Activated naive CD4-positive, alpha-beta T cell treated with anti-CD3 and anti-CD28 coated beads, Interleukin-2, amount 10 ng/mL, durations not matched to agents 7 days and 5 days (primary cell): ENCODE results near the gene ZNF827.

Experiments used
- CTCF ChIA-PET: fragments of 350-600 bp; sonication (Branson Sonifier 250); formaldehyde crosslinking; loops from one replicate; lab custom pipeline; 2021; ENCODE audit warnings: antibody characterized with exemption; lab: Charles Lee
- DNase-seq: peaks from one replicate; pipeline ENCODE4 v3.0.0-alpha.2; 2020
- H3K27ac Mint-ChIP-seq: one replicate; pipeline ENCODE4 v1.8.0; 2021; ENCODE audit warnings: mild to moderate bottlenecking, moderate library complexity, mixed read lengths
- H3K27me3 Mint-ChIP-seq: one replicate; pipeline ENCODE4 v1.8.0; 2021; ENCODE audit warnings: mild to moderate bottlenecking, mixed read lengths
- H3K36me3 Mint-ChIP-seq: one replicate; pipeline ENCODE4 v1.8.0; 2021; ENCODE audit warnings: mixed read lengths
- H3K4me1 Mint-ChIP-seq: one replicate; pipeline ENCODE4 v1.8.0; 2021; ENCODE audit warnings: mixed read lengths
- H3K4me3 Mint-ChIP-seq: one replicate; pipeline ENCODE4 v1.8.0; 2021; ENCODE audit warnings: mild to moderate bottlenecking, moderate library complexity, mixed read lengths
- H3K9me3 Mint-ChIP-seq: one replicate; pipeline ENCODE4 v1.8.0; 2021; ENCODE audit warnings: mixed read lengths

ZNF827 gene, protein sequence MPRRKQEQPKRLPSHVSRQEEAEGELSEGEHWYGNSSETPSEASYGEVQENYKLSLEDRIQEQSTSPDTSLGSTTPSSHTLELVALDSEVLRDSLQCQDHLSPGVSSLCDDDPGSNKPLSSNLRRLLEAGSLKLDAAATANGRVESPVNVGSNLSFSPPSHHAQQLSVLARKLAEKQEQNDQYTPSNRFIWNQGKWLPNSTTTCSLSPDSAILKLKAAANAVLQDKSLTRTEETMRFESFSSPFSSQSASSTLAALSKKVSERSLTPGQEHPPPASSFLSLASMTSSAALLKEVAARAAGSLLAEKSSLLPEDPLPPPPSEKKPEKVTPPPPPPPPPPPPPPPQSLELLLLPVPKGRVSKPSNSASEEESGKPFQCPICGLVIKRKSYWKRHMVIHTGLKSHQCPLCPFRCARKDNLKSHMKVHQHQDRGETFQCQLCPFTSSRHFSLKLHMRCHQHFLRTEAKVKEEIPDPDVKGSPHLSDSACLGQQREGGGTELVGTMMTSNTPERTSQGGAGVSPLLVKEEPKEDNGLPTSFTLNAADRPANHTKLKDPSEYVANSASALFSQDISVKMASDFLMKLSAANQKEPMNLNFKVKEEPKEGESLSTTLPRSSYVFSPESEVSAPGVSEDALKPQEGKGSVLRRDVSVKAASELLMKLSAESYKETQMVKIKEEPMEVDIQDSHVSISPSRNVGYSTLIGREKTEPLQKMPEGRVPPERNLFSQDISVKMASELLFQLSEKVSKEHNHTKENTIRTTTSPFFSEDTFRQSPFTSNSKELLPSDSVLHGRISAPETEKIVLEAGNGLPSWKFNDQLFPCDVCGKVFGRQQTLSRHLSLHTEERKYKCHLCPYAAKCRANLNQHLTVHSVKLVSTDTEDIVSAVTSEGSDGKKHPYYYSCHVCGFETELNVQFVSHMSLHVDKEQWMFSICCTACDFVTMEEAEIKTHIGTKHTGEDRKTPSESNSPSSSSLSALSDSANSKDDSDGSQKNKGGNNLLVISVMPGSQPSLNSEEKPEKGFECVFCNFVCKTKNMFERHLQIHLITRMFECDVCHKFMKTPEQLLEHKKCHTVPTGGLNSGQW

DNA sequence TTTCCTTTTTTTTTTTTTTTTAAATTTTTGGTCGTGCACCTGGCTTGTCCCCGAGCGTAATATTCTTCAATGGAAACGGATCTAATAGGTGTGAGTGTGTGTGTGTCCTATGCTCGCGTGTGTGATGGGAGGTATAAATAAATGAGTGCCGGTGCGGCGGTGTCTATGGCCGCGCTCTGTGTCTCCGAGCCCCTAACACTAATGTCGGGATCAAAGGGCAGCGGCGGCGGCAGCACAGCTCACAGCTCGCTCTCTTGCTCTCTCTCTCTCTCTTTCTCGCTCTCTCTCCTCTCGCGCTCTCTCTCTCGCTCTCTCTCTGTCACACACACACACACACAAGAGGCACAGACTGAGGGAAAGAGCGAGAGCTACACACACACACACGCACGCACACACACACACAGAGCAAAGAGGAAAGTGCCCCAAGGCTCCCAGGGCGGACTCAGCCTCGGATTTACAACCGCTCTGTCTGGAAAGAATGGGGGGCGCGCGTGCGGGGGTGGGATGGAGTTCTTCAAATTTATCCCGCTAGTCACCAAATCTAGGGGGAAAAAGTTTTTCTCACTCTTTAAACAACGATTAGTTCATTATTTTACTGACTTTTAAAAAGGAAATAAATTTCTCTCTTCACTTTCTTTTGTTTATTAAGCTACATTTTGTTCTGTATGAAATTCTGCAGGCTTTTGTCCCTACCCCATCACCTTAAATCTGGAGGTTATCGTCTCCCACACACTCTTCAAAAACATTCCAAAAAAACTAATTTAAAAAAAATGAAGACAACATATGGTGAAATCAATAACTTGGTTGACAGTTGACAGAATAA is at the start of gene ZNF827:
ZNF827 (minus strand) TSS at position 206 of the 823 bp plus-strand sequence. CDS start 416 bp downstream, outside the sequence.
- H3K36me3 Mint-ChIP-seq: peaks cover 7% of the 10 kb centered on the region
- H3K27ac Mint-ChIP-seq: peak within 1 kb of the TSS; percentile 88
- peaks cover 25% of the 10 kb centered on the region for H3K27me3 Mint-ChIP-seq
- CTCF ChIA-PET: interaction anchor here (0.6 to 0.8 kb wide), 2 partner anchors 17 to 95 kb away, joined by 3 to 4 read pairs; no protein-coding TSS in a partner anchor
- H3K4me1 Mint-ChIP-seq: peaks cover 29% of the 10 kb centered on the region
- H3K9me3 Mint-ChIP-seq: no peaks in the 10 kb centered on the region
- peak; percentile 81 for DNase-seq
- H3K4me3 Mint-ChIP-seq: peak within 1 kb of the TSS; percentile 98

DNA sequence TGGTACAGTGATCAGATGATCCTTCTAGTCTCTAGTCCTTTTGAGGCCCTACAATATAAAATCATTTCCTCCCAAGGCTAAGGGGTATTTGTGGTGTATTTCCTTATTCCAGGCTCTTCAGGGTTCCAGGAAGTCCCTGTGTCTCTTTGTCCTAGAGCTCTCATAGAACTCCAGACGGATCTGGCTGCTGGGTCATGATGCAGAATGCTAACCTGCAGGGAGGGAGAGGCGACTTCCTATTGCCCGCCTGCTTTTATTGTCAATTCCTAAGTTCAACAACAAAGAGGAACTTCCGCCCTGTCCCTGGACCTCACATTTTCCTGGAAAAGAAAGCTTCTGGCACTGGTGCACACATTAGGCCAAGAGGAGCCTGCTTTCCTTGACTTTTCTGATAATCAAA is 45.9 kb upstream of the ZNF827 start:
- CTCF ChIA-PET: no interaction called here
- no peaks in the 10 kb centered on the region for H3K36me3 Mint-ChIP-seq
- H3K4me1 Mint-ChIP-seq: no peaks in the 10 kb centered on the region
- no peaks in the 10 kb centered on the region for H3K9me3 Mint-ChIP-seq
- DNase-seq: no peak
- H3K4me3 Mint-ChIP-seq: no peak overlapping the region
- peaks cover 4% of the 10 kb centered on the region for H3K27me3 Mint-ChIP-seq
- no peak overlapping the region for H3K27ac Mint-ChIP-seq

DNA sequence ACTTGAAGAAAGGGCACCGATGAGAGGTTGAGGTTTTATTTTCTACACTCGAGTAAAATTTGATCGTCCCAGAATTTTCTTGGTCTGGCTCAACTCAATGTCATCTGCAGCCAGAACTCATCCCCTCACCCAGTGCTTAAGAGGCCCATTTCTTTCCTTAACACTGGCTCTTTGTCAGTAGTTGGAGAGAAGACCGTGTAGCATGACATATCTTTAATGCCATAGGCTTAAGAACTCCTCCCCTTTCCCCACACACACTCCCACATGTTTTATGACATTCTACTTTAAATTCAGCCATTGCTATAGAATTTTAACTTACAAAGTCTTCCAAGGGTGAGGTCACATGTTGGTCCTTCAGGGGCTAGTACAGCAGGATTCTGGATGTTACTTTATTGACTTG is 44.2 kb upstream of the ZNF827 start:
- H3K27me3 Mint-ChIP-seq: peaks cover 4% of the 10 kb centered on the region
- no peaks in the 10 kb centered on the region for H3K4me1 Mint-ChIP-seq
- H3K36me3 Mint-ChIP-seq: no peaks in the 10 kb centered on the region
- no peaks in the 10 kb centered on the region for H3K9me3 Mint-ChIP-seq
- CTCF ChIA-PET: no interaction called here
- DNase-seq: no peak
- H3K27ac Mint-ChIP-seq: no peak overlapping the region
- no peak overlapping the region for H3K4me3 Mint-ChIP-seq

DNA sequence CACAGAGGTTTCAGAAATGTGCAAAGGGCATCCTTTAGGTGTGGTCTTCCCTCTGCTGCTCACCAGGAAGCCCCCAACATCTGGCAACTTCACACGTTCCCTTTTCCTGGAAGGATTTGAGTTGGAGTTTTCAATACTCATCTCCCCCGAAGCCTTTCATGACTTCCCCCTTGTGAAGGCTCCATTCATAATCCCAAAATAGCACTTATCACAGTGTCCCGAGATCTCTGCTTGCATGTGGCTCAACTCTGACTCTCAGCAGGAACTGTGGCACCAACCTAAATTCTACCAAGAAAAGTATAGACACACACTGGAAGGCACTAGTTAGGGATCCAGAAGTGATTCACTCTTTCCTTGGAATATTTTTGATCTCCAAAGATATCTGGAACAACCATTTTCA is 40.5 kb upstream of the ZNF827 start:
- H3K4me3 Mint-ChIP-seq: no peak overlapping the region
- no peaks in the 10 kb centered on the region for H3K36me3 Mint-ChIP-seq
- CTCF ChIA-PET: no interaction called here
- H3K27me3 Mint-ChIP-seq: peaks cover 4% of the 10 kb centered on the region
- no peak for DNase-seq
- H3K4me1 Mint-ChIP-seq: no peaks in the 10 kb centered on the region
- H3K9me3 Mint-ChIP-seq: no peaks in the 10 kb centered on the region
- no peak overlapping the region for H3K27ac Mint-ChIP-seq

DNA sequence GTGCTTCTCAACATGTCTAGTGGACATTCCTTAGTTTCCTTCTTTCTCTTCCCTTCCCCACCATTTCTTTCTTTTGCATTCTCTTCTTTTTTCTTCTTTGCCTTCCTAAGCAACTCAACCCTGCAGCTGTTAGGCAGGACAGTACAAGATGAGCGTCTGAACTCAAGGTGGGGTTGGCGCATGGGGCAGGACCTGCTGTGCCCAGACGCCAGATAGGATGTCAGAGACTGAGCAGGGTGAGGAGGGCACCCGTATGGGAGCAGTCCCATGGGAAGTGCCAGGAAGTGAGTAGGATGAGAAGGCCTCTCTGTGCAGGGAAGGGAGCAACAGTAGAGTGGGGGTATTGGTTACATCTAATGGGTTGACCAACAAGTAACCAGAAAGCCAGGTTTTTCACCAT is 38.1 kb upstream of the ZNF827 start:
- CTCF ChIA-PET: no interaction called here
- DNase-seq: no peak
- Mint-ChIP-seq H3K27ac (no peak overlapping the region), H3K36me3 (no peaks in the 10 kb centered on the region), H3K9me3 (no peaks in the 10 kb centered on the region), H3K27me3 (peaks cover 4% of the 10 kb centered on the region), H3K4me3 (no peak overlapping the region), H3K4me1 (no peaks in the 10 kb centered on the region)

DNA sequence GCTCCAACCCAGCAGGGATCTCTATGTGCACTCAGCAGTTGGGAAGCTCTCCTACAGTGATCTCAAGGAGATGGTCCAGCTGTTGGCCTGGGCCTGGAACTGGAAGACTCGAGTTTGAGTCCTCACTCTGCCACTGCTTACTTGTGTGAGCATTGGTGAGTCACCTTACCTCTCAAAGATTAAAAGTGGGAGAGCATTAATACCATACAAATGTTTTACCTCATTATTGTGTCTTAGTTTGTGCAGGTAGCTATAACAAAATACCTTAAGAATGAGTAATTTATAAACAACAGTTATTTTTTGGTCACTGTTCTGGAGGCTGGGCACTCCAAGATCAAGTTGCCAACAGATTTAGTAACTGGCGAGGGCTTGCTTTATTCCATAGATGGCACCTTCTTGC is 21.4 kb upstream of the ZNF827 start:
- H3K36me3 Mint-ChIP-seq: no peaks in the 10 kb centered on the region
- peaks cover 10% of the 10 kb centered on the region for H3K27me3 Mint-ChIP-seq
- no peaks in the 10 kb centered on the region for H3K4me1 Mint-ChIP-seq
- H3K9me3 Mint-ChIP-seq: no peaks in the 10 kb centered on the region
- CTCF ChIA-PET: no interaction called here
- H3K27ac Mint-ChIP-seq: no peak overlapping the region
- no peak for DNase-seq
- no peak overlapping the region for H3K4me3 Mint-ChIP-seq

DNA sequence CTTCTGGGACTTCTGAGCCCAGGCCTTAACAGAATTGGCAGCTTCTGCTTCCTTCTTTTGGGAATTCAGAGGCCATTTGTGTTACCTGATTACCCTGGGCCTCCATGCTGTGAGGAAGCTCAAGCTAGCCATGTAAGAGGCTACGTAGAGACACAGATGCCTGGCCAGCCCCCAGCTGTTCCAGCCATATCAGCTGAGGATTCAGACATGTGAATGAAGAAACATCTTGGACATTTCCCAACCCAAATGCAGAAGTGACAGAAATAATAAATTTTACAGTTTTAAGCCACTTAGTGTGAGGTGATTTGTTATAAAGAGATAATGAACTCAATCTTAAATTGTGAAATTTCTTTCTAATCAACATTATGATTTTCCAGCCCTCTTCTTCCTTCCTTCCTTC is 18.7 kb upstream of the ZNF827 start:
- no peaks in the 10 kb centered on the region for H3K9me3 Mint-ChIP-seq
- no peak overlapping the region for H3K4me3 Mint-ChIP-seq
- CTCF ChIA-PET: no interaction called here
- H3K27me3 Mint-ChIP-seq: peaks cover 15% of the 10 kb centered on the region
- no peaks in the 10 kb centered on the region for H3K36me3 Mint-ChIP-seq
- H3K27ac Mint-ChIP-seq: no peak overlapping the region
- no peak for DNase-seq
- H3K4me1 Mint-ChIP-seq: no peaks in the 10 kb centered on the region

DNA sequence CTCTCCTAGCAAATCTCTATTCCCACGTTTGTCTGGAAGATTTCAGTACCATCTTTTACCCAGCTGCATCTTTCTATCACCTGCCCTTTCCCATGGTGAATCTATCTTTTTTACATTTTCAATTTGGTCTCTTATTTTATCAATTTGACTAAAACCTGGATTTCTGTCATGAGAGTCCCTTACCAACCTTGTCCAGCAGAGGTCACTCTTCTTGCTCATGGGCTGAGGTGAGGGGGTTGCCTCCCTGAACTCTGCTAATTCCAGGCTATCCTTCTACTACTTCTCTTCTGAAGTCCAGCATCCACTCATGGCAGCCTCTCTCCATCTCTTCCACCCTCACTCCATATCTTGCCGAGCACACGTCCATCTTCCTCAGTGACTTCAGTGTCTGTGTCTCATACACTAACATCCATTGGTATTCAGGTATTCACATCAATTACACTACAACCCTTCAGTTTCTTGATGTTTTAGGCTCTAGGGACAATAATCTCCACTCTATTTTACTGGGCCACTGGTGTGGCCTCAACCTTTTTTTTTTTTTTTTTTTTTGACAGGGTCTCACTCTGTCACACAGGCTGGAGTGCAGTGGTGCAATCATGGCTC is 17.8 kb upstream of the ZNF827 start:
- Mint-ChIP-seq H3K27me3 (peaks cover 15% of the 10 kb centered on the region), H3K36me3 (no peaks in the 10 kb centered on the region), H3K9me3 (no peaks in the 10 kb centered on the region), H3K27ac (no peak overlapping the region), H3K4me3 (no peak overlapping the region), H3K4me1 (no peaks in the 10 kb centered on the region)
- DNase-seq: peak; percentile 46
- CTCF ChIA-PET: interaction anchor here (0.6 to 0.9 kb wide), 2 partner anchors 18 to 155 kb away, joined by 3 read pairs; no protein-coding TSS in a partner anchor

DNA sequence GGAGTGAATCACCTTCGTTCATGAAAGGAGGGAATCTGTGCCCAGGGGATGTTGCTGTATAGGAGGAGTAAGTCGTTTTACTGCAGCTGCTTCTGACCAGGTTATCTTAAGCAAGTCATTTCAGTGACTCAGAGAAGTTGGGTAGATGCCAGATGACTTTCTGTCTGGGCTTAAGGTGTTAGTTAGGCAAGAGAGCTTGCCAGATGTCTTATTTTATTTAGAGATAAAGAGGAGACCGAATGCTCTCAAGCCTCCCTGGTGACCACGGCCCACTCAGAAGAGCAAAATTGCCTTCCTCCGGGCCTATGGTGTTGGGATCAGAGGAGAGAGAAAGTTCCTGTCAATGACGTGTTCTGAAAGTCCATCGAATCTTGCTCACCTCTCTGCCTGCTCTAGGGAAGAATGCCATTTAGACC is 16.3 kb upstream of the ZNF827 start:
- no peaks in the 10 kb centered on the region for H3K9me3 Mint-ChIP-seq
- no peaks in the 10 kb centered on the region for H3K36me3 Mint-ChIP-seq
- CTCF ChIA-PET: no interaction called here
- no peak overlapping the region for H3K27ac Mint-ChIP-seq
- peaks cover 20% of the 10 kb centered on the region for H3K27me3 Mint-ChIP-seq
- no peaks in the 10 kb centered on the region for H3K4me1 Mint-ChIP-seq
- no peak overlapping the region for H3K4me3 Mint-ChIP-seq
- no peak for DNase-seq

DNA sequence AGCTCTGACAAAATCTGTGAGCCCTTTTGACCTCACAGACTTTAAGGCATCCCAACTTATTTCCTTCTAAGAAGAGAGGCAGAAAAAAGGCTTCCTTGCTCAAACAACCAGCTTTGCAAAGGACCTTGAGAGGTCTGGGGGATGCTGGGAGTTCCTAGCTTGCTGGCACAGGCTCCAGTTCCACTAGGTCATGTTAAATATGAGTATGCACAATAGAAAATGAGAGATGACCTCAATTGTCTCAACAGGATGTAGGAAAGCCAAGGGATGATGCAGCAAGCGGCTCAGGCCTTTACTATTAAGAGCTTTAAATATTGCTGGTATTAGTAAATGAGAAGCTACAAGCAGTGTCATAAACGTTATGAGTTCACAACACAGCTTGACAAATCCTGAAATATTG is 13.3 kb upstream of the ZNF827 start:
- CTCF ChIA-PET: interaction anchor here (0.8 to 1.3 kb wide), 2 partner anchors 55 to 143 kb away, joined by 3 to 5 read pairs; no protein-coding TSS in a partner anchor
- no peaks in the 10 kb centered on the region for H3K36me3 Mint-ChIP-seq
- no peaks in the 10 kb centered on the region for H3K4me1 Mint-ChIP-seq
- no peak for DNase-seq
- H3K9me3 Mint-ChIP-seq: no peaks in the 10 kb centered on the region
- H3K27ac Mint-ChIP-seq: no peak overlapping the region
- peaks cover 25% of the 10 kb centered on the region for H3K27me3 Mint-ChIP-seq
- no peak overlapping the region for H3K4me3 Mint-ChIP-seq

DNA sequence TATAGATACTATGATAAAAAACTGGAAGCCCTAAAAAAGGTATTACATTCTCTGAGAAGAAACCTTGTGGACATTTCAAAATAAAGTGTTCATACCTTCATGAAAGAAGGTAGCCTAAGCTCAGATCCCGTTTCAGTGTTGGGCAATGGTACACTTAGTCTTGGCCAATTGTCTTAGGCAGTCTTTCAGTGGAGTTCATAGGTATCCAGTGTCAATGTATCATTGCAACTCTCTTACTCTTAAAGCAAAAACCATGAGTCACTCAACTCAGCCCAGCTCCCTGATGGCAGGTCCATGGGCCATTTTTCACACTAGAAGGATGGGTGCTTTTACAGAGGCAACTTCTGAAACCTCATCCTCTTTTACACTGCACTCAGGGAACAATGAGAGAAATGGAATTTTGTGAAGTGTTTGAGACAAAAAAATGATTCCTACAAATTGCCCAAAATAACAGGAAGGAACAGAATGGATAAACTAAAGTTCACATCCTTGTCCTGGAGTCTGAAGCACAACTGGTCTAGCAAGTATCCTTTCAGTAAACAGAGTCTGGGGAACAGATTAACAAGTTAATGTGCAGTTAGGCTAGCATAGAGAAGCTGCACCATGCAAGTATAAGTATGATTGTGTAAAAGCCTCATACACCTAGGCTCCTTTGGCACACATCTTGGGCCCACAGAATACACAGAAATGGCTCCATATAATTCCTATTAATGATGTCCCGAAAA is 7.0 kb upstream of the ZNF827 start:
- H3K27me3 Mint-ChIP-seq: peaks cover 23% of the 10 kb centered on the region
- DNase-seq: no peak
- no peaks in the 10 kb centered on the region for H3K36me3 Mint-ChIP-seq
- CTCF ChIA-PET: no interaction called here
- H3K27ac Mint-ChIP-seq: no peak overlapping the region
- H3K4me1 Mint-ChIP-seq: no peaks in the 10 kb centered on the region
- H3K4me3 Mint-ChIP-seq: no peak overlapping the region
- H3K9me3 Mint-ChIP-seq: no peaks in the 10 kb centered on the region

DNA sequence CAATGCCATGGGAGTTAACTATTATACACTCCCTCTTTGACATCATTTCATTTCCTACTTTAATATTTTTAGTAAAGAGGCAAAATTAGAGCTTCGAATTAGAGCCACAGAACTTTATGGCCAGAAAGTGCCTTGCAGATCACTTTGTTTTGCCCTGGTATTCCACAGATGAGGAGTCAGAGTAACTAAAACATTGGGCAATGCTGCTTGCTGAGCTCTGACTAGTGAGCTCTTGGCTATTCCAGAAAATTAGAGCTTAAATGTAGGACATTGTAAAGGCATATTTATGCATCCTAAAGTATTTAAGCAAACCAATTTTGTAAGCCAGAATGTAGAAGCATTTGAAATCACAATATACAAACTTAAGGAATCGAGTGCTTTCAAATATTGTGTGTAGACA is 6.3 kb upstream of the ZNF827 start:
- Mint-ChIP-seq H3K4me3 (no peak overlapping the region), H3K4me1 (no peaks in the 10 kb centered on the region), H3K9me3 (no peaks in the 10 kb centered on the region), H3K36me3 (no peaks in the 10 kb centered on the region), H3K27me3 (peaks cover 28% of the 10 kb centered on the region), H3K27ac (no peak overlapping the region)
- no peak for DNase-seq
- CTCF ChIA-PET: no interaction called here

DNA sequence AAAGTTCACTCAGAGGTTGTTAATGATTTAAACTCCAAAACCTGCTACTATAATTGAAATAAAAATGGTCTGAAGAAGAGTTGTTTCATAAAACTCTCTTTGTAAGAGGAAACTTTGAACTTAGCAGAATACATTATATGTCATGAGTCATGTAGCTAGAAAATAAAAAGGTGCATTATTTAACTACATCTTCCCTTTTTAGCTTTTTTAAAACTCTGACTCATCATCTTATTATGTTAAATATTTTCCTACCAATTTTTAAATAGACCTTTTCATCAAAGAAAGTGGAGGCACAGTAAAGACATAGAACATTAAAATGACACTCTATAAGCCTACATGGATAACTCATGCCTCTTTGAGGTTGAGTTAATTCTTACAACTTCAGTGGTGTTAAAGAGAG is 1.2 kb upstream of the ZNF827 start:
- Mint-ChIP-seq H3K27ac (no peak overlapping the region), H3K27me3 (peaks cover 29% of the 10 kb centered on the region)

More for the DNA sequence above, 1.2 kb upstream of the ZNF827 start:
- H3K36me3 Mint-ChIP-seq: peaks cover 7% of the 10 kb centered on the region
- DNase-seq: no peak
- CTCF ChIA-PET: interaction anchor here (1.0 kb wide), 1 partner anchor 323 kb away, joined by 3 read pairs; no protein-coding TSS in a partner anchor
- peaks cover 24% of the 10 kb centered on the region for H3K4me1 Mint-ChIP-seq
- H3K9me3 Mint-ChIP-seq: no peaks in the 10 kb centered on the region
- no peak overlapping the region for H3K4me3 Mint-ChIP-seq
